Peyer's patch (tissue), 4 donors: ENCODE measurements around the gene PHEX. TPM values are rescaled to one million over a fixed set of nuclear protein-coding genes. Genes with fewer than 3 reads are reported as not detected.

Source experiments
- DNase-seq, 3 donors: peaks; one replicate each; pipeline ENCODE4 v3.0.0-alpha.2; 2017 to 2019
- H3K27ac ChIP-seq, 4 donors: fragments of 200-600 bp; sonication (generic); one replicate each; pipeline ENCODE4 v1.5.1; 2016 to 2019
- H3K27me3 ChIP-seq, 2 donors: fragments of 200-600 bp; sonication (generic); one replicate each; pipeline ENCODE4 v1.5.1; 2019
- H3K36me3 ChIP-seq, 3 donors: fragments of 200-600 bp; sonication (generic); one replicate each; pipeline ENCODE4 v1.5.1; 2016 to 2019
- H3K4me1 ChIP-seq, 4 donors: fragments of 200-600 bp; sonication (generic); one replicate each; pipeline ENCODE4 v1.5.1; 2016 to 2019
- H3K4me3 ChIP-seq, 4 donors: fragments of 200-600 bp; sonication (generic); 1 replicate in 3 of 4; 2 replicates in 1 of 4; pipeline ENCODE4 v1.5.1; 2016 to 2019; ENCODE audit warnings: mild to moderate bottlenecking in 1 of 4
- H3K9me3 ChIP-seq, 4 donors: fragments of 200-600 bp; sonication (generic); one replicate each; pipeline ENCODE4 v1.5.1; 2016 to 2019; ENCODE audit warnings: mild to moderate bottlenecking in 1 of 4
- CTCF ChIP-seq, 6 experiments: fragments of 450-650 bp in 4 of 6; fragments of 200-600 bp in 2 of 6; sonication (generic) in 1 of 6; IDR thresholded peaks; one replicate each; pipeline ENCODE4 v1.5.1; 2017 to 2019; ENCODE audit warnings: antibody characterized with exemption in 6 of 6, mild to moderate bottlenecking in 3 of 6, moderate library complexity in 1 of 6
- POLR2A ChIP-seq, 2 donors: fragments of 450-650 bp; IDR thresholded peaks; one replicate each; pipeline ENCODE4 v1.5.1; 2017; ENCODE audit warnings: antibody characterized with exemption in 2 of 2, mild to moderate bottlenecking in 2 of 2, moderate library complexity in 2 of 2
- total RNA-seq, 4 donors: library from RNA; depleted of rRNA; stranded (reverse); fragments of >200 nt; gene quantifications; one replicate each; pipeline ENCODE4 v1.1.0, GENCODE V29; 2016

The PHEX gene
- total RNA-seq, 4 donors from 2014 or later: 2.4 to 20.7 (median 8.7) TPM; not detected in 1

GRCh38 chrX:21993265-21993664 lies 38.9 kb upstream of the PHEX start:
- no peak overlapping the region for H3K4me3 ChIP-seq
- H3K36me3 ChIP-seq: no peaks in the 10 kb centered on the region
- H3K9me3 ChIP-seq: no peaks in the 10 kb centered on the region
- TF ChIP-seq POLR2A (IDR thresholded peaks at IDR 0.05): no peak
- TF ChIP-seq CTCF (IDR thresholded peaks at IDR 0.05): no peak
- H3K4me1 ChIP-seq: no peaks in the 10 kb centered on the region
- H3K27ac ChIP-seq: peak overlapping the region in 3 of 4 donors; percentile 30 to 57 (median 53)
- DNase-seq: peak in 2 of 3 donors; percentile 36 to 59
- H3K27me3 ChIP-seq: no peaks in the 10 kb centered on the region

- Histone ChIP-seq H3K36me3 (no peaks in the 10 kb centered on the region), H3K27ac (no peak overlapping the region), H3K4me3 (no peak overlapping the region), H3K9me3 (no peaks in the 10 kb centered on the region), H3K4me1 (no peaks in the 10 kb centered on the region), H3K27me3 (no peaks in the 10 kb centered on the region)
- no peak for DNase-seq
- no peak for TF ChIP-seq POLR2A (IDR thresholded peaks at IDR 0.05)
- no peak for TF ChIP-seq CTCF (IDR thresholded peaks at IDR 0.05)
These were observed 35.2 kb upstream of the PHEX start for GRCh38 chrX:21996872-21997455.

GRCh38 chrX:21998037-21998436 lies 34.1 kb upstream of the PHEX start:
- H3K4me3 ChIP-seq: no peak overlapping the region
- no peaks in the 10 kb centered on the region for H3K36me3 ChIP-seq

GRCh38 chrX:22004866-22005265 lies 27.3 kb upstream of the PHEX start:
- no peak for DNase-seq
- Histone ChIP-seq H3K27me3 (no peaks in the 10 kb centered on the region), H3K27ac (no peak overlapping the region), H3K36me3 (no peaks in the 10 kb centered on the region), H3K4me1 (no peaks in the 10 kb centered on the region), H3K4me3 (no peak overlapping the region), H3K9me3 (no peaks in the 10 kb centered on the region)
- no peak for TF ChIP-seq CTCF (IDR thresholded peaks at IDR 0.05)
- TF ChIP-seq POLR2A (IDR thresholded peaks at IDR 0.05): no peak

More at GRCh38 chrX:21998037-21998436, 34.1 kb upstream of the PHEX start:
- Histone ChIP-seq H3K27ac (no peak overlapping the region), H3K27me3 (no peaks in the 10 kb centered on the region), H3K9me3 (no peaks in the 10 kb centered on the region), H3K4me1 (no peaks in the 10 kb centered on the region)
- no peak for DNase-seq
- TF ChIP-seq CTCF (IDR thresholded peaks at IDR 0.05) (no peak), POLR2A (IDR thresholded peaks at IDR 0.05) (no peak)

- Histone ChIP-seq H3K9me3 (no peaks in the 10 kb centered on the region), H3K36me3 (no peaks in the 10 kb centered on the region), H3K27me3 (no peaks in the 10 kb centered on the region), H3K4me1 (no peaks in the 10 kb centered on the region), H3K27ac (no peak overlapping the region), H3K4me3 (no peak overlapping the region)
- DNase-seq: no peak
- TF ChIP-seq POLR2A (IDR thresholded peaks at IDR 0.05) (no peak), CTCF (IDR thresholded peaks at IDR 0.05) (no peak)
These were observed 20.1 kb upstream of the PHEX start for GRCh38 chrX:22012051-22012450.

GRCh38 chrX:22012931-22013330 lies 19.2 kb upstream of the PHEX start:
- no peak for DNase-seq
- TF ChIP-seq CTCF (IDR thresholded peaks at IDR 0.05) (no peak), POLR2A (IDR thresholded peaks at IDR 0.05) (no peak)
- no peaks in the 10 kb centered on the region for H3K27me3 ChIP-seq

More at GRCh38 chrX:22012931-22013330, 19.2 kb upstream of the PHEX start:
- H3K36me3 ChIP-seq: no peaks in the 10 kb centered on the region
- no peak overlapping the region for H3K27ac ChIP-seq
- no peak overlapping the region for H3K4me3 ChIP-seq
- no peaks in the 10 kb centered on the region for H3K9me3 ChIP-seq
- H3K4me1 ChIP-seq: no peaks in the 10 kb centered on the region
